Bronchial epithelial cell (primary cell): ENCODE results near the gene NPAS4. TPM values are rescaled to one million over a fixed set of nuclear protein-coding genes. Genes with fewer than 3 reads are reported as not detected.
A peak's percentile ranks its signal among the peaks of the same experiment; 100 is the strongest.

Experiments
- DNase-seq: peaks from one replicate; pipeline ENCODE4 v3.0.0-alpha.2; 2010; ENCODE audit warnings: low read depth
- FAIRE-seq: peaks from 2 replicates; lab custom pipeline; 2011; peaks lifted over from hg19 to GRCh38; lab: Jason Lieb, UNC
- H3K27me3 ChIP-seq: 2 replicates; pipeline ENCODE4 v1.5.1; 2011; ENCODE audit warnings: low read length; ENCODE audit not compliant: control insufficient read depth, insufficient read depth
- H3K36me3 ChIP-seq: 2 replicates; pipeline ENCODE4 v1.5.1; 2011; ENCODE audit warnings: low read length; ENCODE audit not compliant: control insufficient read depth, insufficient read depth
- H3K4me3 ChIP-seq: 2 replicates; pipeline ENCODE4 v1.5.1; 2011; ENCODE audit warnings: mild to moderate bottlenecking, low read depth, low read length, control low read depth
- total RNA-seq: library from RNA; depleted of rRNA; stranded (reverse); fragments of >200 nt; gene quantifications from 2 replicates; pipeline ENCODE4 v1.2.1, GENCODE V29; 2014
- TF ChIP-seq, protein P1 (sequence below): IDR thresholded peaks from 2 replicates; pipeline ENCODE4 v1.5.1; 2011; ENCODE audit warnings: mild to moderate bottlenecking, moderate library complexity, low read length, control low read depth, inconsistent platforms; ENCODE audit not compliant: insufficient read depth, severe bottlenecking

The NPAS4 gene
- total RNA-seq, 1 donor from 2014 or later, result not detected

DNA sequence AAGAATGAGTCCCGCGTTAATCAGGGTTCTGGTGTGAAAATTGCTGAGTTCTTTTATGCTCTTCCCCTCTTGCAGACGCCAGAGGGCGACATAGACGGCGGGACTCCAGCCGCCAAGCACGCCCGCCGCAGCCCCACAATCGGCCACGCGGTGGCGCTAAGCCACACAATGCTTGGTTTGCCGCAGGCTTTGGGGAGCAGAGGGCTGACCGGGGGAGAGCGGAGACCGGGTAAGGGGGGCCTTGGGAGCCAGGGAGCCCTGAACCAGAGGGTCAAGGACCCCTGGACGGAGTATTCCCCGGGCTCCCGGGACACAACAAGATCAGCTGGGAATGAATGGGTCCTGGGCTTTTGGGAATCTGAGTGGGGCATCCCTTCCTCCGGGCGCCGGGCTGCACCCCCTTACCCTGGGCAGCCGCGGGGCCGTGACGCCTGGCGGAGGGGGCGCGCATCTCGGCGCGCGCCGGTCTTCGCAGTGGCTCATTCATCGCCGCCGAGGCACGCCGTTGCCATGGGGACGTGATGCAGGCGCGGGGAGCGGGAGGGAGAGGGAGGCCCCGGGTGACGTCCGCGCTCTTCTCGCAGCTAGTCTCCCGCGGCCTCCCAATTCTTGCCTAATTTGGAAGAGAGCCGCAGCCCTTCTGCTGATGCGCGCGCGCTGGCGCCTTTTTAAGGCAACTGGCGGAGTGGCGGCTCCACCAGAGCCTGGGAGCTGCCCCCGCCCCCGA is 12.2 kb upstream of the NPAS4 start:
- TF ChIP-seq, protein P1, sequence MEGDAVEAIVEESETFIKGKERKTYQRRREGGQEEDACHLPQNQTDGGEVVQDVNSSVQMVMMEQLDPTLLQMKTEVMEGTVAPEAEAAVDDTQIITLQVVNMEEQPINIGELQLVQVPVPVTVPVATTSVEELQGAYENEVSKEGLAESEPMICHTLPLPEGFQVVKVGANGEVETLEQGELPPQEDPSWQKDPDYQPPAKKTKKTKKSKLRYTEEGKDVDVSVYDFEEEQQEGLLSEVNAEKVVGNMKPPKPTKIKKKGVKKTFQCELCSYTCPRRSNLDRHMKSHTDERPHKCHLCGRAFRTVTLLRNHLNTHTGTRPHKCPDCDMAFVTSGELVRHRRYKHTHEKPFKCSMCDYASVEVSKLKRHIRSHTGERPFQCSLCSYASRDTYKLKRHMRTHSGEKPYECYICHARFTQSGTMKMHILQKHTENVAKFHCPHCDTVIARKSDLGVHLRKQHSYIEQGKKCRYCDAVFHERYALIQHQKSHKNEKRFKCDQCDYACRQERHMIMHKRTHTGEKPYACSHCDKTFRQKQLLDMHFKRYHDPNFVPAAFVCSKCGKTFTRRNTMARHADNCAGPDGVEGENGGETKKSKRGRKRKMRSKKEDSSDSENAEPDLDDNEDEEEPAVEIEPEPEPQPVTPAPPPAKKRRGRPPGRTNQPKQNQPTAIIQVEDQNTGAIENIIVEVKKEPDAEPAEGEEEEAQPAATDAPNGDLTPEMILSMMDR, result peak; percentile 99
- FAIRE-seq, result peak; percentile 60
- H3K27me3 ChIP-seq, result peaks cover 14% of the 10 kb centered on the region
- DNase-seq, result peak; percentile 67
- no peaks in the 10 kb centered on the region for H3K36me3 ChIP-seq
- H3K4me3 ChIP-seq, result peak overlapping the region; percentile 26

DNA sequence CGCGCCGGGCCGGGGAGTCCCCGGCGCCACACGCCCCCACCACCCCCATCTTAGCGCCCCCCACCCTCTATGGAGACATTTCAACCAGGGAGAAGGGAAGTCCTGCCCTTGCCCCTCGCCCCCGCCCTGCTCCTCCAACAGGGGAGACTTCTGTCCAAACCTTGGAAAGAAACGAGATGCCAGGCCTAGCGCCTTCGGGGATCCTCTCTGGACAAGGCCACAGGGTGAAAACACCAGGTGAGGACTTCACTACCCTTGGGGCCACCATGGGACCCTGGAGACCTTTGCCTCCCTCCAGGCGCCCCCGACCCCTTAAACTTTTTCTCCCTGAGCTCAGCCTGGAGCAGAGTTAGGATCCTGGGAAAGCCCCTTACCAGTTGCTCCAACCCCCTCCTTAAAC is 11.6 kb upstream of the NPAS4 start:
- Histone ChIP-seq H3K4me3 (no peak overlapping the region), H3K36me3 (no peaks in the 10 kb centered on the region), H3K27me3 (peaks cover 16% of the 10 kb centered on the region)
- TF ChIP-seq, protein P1, result no peak
- DNase-seq (no peak), FAIRE-seq (no peak)

DNA sequence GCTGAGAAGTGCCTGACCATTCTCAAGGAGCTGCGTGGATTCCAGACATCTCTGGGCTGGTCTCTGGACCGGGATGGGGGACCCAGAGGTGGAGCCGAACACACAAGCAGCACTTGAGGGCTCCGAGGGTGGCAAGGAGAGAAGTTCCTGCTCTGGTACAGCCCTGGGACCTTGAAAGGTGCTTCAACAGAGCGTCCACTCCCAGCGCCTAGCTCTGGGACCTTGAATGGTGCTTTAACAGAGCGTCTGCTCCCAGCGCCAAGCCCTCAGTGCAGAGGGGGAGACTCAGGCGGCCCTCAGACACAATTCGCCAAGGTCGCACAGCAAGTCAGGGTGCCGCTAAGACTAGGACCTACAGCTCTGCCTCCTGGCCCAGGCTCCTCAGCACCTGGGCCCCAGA is 10.6 kb upstream of the NPAS4 start:
- FAIRE-seq, result no peak
- no peak for DNase-seq
- H3K27me3 ChIP-seq, result peaks cover 17% of the 10 kb centered on the region

DNA sequence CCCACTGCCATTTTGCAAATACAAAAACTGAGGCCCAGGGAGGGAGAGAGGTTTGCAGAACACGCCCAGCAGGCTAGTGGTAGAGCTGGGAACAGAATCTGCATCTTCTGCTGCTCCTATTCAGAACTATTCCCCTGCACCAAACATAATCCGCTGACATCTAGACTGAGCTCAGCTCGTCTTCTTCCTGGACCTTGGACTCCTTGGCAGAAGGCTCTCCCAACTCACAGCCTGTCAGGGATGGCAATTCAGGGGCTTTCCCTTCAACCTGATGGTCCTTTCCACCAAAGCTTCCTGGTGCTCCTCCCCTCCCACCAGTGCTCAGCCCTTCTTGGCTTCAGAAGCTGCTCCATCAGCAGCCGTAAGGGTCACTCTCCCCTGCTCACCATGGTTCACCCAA is 9.5 kb upstream of the NPAS4 start:
- TF ChIP-seq, protein P1, result no peak
- FAIRE-seq (no peak), DNase-seq (no peak)
- no peaks in the 10 kb centered on the region for H3K36me3 ChIP-seq
- H3K27me3 ChIP-seq, result peaks cover 15% of the 10 kb centered on the region
- no peak overlapping the region for H3K4me3 ChIP-seq

More for the DNA sequence above, 10.6 kb upstream of the NPAS4 start:
- H3K4me3 ChIP-seq, result no peak overlapping the region
- TF ChIP-seq, protein P1, result no peak
- no peaks in the 10 kb centered on the region for H3K36me3 ChIP-seq

DNA sequence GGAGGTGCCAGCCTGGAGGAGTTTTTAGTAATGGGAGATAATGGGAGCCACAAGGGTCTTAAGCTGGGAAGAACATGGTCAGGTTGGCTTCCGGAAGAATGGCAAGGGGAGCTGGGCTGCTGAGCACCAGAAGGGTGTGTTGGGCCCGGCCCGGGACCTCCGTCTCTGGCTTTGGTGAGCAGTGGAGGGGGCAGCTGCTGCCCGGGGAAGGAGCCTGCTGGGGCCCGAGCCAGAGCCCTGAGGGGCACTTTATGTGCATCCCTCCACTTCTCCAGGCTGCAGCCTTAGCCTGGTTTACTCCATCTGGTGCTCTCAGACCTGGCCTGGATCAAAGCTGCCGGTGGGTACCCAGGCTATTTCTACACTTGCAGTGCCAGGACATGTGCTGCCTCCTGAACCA is 8.7 kb upstream of the NPAS4 start:
- Histone ChIP-seq H3K27me3 (peaks cover 15% of the 10 kb centered on the region), H3K36me3 (no peaks in the 10 kb centered on the region), H3K4me3 (no peak overlapping the region)
- TF ChIP-seq, protein P1, result no peak
- DNase-seq (no peak), FAIRE-seq (no peak)

DNA sequence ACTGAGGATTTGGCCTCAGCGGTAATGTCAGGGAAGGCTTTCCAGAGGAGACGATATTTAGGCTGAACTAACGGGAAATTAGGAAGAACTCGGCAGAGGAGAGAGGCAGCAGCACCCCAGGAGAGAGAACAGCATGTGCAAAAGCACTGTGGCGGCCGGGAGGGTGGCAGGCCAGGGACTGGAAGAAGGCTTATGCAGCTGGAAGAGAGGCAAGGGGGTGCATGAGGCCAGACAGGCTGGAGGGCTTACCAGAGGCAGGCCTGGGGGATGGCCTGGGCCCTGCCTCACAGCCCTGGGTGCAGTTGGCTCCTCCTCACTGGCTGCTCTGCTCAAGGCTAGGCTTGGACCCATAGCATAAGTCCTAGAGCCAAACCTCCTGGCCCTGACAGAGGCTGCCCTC is 7.7 kb upstream of the NPAS4 start:
- H3K27me3 ChIP-seq, result peaks cover 12% of the 10 kb centered on the region
- FAIRE-seq, result no peak

More for the DNA sequence above, 7.7 kb upstream of the NPAS4 start:
- Histone ChIP-seq H3K36me3 (no peaks in the 10 kb centered on the region), H3K4me3 (no peak overlapping the region)
- TF ChIP-seq, protein P1, result no peak
- no peak for DNase-seq
